ENCODE data around the gene RRBP1.

The RRBP1 gene

DNA sequence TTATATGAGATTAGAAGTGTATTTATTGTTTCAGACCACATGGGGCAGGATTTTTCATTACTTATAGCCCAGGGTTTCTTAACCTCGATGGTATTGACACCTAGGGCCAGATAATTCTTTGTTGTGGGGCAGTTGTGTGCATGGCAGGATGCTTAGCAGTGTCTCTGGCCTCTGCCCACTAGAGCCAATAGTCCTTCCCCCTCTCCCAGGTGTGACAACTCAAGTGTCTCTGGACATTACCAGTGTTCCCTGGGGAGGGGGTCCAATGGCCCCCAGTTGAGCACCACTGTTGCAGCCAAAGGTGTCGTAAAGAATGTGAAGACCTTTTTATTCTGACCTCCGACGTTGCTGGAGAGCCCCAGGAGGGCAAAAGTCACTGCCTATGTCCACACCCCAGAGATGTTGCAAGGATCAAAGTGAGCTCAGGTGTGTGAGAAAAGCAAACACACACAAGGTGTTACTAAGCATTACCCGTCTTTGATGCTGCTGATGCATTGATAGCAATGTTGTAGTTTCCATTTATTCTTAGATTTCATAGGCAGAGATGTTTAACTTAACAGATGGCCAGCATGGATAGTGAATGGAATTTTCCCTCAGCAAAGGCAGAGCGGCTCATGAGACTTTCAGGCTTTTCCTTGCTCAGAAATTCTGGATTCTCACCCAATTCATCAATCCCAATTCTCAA, 39.9 kb upstream of the RRBP1 start:
- no peaks in the 10 kb centered on the region for H3K36me3 ChIP-seq (ENCODE audit: control insufficient read depth in 5 of 5, insufficient read depth in 5 of 5, low read length in 5 of 5)
- H3K4me3 ChIP-seq (ENCODE audit: low read depth in 1 of 5, low read length in 5 of 5) = no peak overlapping the region
- H3K4me1 ChIP-seq (ENCODE audit: control insufficient read depth in 5 of 5, insufficient read depth in 5 of 5, low read length in 5 of 5) = no peaks in the 10 kb centered on the region
- H3K9ac ChIP-seq (ENCODE audit: low read length in 5 of 5) = no peak overlapping the region
- H3K27me3 ChIP-seq (ENCODE audit: control insufficient read depth in 5 of 5, insufficient read depth in 4 of 5, low read length in 5 of 5) = peaks cover 0 to 3% (median 0%) of the 10 kb centered on the region in 5 donors
- no peaks in the 10 kb centered on the region for H3K9me3 ChIP-seq (ENCODE audit: control insufficient read depth in 5 of 5, low read length in 5 of 5)
- H3K27ac ChIP-seq (ENCODE audit: low read depth, low read length) = no peak overlapping the region

DNA sequence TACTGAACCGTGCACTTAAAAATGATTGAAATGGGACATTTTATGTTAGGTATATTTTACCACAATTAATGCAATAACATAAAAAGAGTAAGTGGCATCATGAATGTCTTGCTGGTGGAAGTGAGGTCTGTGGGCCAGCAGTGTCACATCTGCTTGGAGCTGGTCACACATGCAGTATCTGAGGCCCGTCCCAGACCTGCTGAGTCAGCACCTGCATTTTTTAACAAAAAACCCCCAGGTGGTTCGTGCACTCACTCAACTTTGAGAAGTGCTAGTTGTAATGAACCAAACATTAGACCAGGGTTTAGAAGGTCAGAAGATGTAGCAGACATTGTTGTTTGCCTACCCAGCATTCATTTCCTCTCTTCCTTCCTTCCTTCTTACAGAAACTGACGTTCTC, 38.7 kb upstream of the RRBP1 start:
- peaks cover 0 to 3% (median 0%) of the 10 kb centered on the region in 5 donors for H3K27me3 ChIP-seq (ENCODE audit: control insufficient read depth in 5 of 5, insufficient read depth in 4 of 5, low read length in 5 of 5)
- no peak overlapping the region for H3K9ac ChIP-seq (ENCODE audit: low read length in 5 of 5)
- H3K27ac ChIP-seq (ENCODE audit: low read depth, low read length) = no peak overlapping the region
- no peak overlapping the region for H3K4me3 ChIP-seq (ENCODE audit: low read depth in 1 of 5, low read length in 5 of 5)
- H3K4me1 ChIP-seq (ENCODE audit: control insufficient read depth in 5 of 5, insufficient read depth in 5 of 5, low read length in 5 of 5) = no peaks in the 10 kb centered on the region
- no peaks in the 10 kb centered on the region for H3K36me3 ChIP-seq (ENCODE audit: control insufficient read depth in 5 of 5, insufficient read depth in 5 of 5, low read length in 5 of 5)
- no peaks in the 10 kb centered on the region for H3K9me3 ChIP-seq (ENCODE audit: control insufficient read depth in 5 of 5, low read length in 5 of 5)

DNA sequence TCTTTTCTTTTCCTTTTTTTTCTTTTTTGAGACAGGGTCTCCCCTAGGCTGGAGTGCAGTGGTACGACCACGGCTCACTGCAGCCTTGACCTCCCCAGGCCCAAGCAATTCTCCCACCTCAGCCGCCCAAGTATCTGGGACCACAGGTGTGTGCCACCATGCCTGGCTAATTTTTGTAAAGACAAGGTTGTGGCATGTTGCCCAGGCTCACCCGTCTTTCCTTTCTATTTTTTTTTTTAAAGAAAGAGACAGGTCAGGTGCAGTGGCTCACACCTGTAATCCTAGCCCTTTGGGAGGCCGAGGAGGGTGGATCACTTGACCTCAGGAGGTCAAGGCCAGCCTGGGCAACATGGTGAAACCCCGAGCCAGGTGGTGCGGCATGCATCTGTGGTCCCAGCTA, 34.3 kb upstream of the RRBP1 start:
- no peaks in the 10 kb centered on the region for H3K9me3 ChIP-seq (ENCODE audit: control insufficient read depth in 5 of 5, low read length in 5 of 5)
- H3K27me3 ChIP-seq (ENCODE audit: control insufficient read depth in 5 of 5, insufficient read depth in 4 of 5, low read length in 5 of 5) = peaks cover 0 to 1% (median 0%) of the 10 kb centered on the region in 5 donors
- no peaks in the 10 kb centered on the region for H3K4me1 ChIP-seq (ENCODE audit: control insufficient read depth in 5 of 5, insufficient read depth in 5 of 5, low read length in 5 of 5)

GRCh38 chr20:17715075-17715474, 33.0 kb upstream of the RRBP1 start:
- Histone ChIP-seq H3K27me3 (ENCODE audit: control insufficient read depth in 5 of 5, insufficient read depth in 4 of 5, low read length in 5 of 5) (peaks cover 0 to 3% (median 0%) of the 10 kb centered on the region in 5 donors), H3K36me3 (ENCODE audit: control insufficient read depth in 5 of 5, insufficient read depth in 5 of 5, low read length in 5 of 5) (no peaks in the 10 kb centered on the region), H3K9ac (ENCODE audit: low read length in 5 of 5) (no peak overlapping the region), H3K9me3 (ENCODE audit: control insufficient read depth in 5 of 5, low read length in 5 of 5) (no peaks in the 10 kb centered on the region), H3K27ac (ENCODE audit: low read depth, low read length) (no peak overlapping the region), H3K4me3 (ENCODE audit: low read depth in 1 of 5, low read length in 5 of 5) (no peak overlapping the region), H3K4me1 (ENCODE audit: control insufficient read depth in 5 of 5, insufficient read depth in 5 of 5, low read length in 5 of 5) (no peaks in the 10 kb centered on the region)

More for the DNA sequence above, 34.3 kb upstream of the RRBP1 start:
- Histone ChIP-seq H3K27ac (ENCODE audit: low read depth, low read length) (no peak overlapping the region), H3K4me3 (ENCODE audit: low read depth in 1 of 5, low read length in 5 of 5) (no peak overlapping the region), H3K9ac (ENCODE audit: low read length in 5 of 5) (no peak overlapping the region), H3K36me3 (ENCODE audit: control insufficient read depth in 5 of 5, insufficient read depth in 5 of 5, low read length in 5 of 5) (no peaks in the 10 kb centered on the region)

DNA sequence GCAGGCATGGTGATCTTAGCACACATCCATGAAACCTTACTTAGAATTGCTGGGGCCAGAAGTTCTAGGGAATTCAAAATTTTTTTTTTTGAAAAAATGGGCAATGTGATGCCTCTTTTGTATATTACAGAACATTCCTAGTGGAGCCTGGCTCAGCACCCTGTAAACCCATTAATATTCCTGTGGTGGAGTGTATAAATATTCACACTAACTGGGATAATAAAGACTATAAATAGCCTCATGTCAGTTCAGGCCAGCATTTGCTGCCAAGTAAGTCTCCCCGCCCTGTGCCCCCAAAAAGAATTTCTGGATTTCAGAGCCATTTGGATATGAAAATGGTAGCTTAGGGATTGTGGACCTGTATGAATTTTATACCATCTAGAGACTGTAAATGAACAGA, 32.6 kb upstream of the RRBP1 start:
- H3K36me3 ChIP-seq (ENCODE audit: control insufficient read depth in 5 of 5, insufficient read depth in 5 of 5, low read length in 5 of 5) = no peaks in the 10 kb centered on the region
- H3K4me3 ChIP-seq (ENCODE audit: low read depth in 1 of 5, low read length in 5 of 5) = no peak overlapping the region
- no peaks in the 10 kb centered on the region for H3K4me1 ChIP-seq (ENCODE audit: control insufficient read depth in 5 of 5, insufficient read depth in 5 of 5, low read length in 5 of 5)
- H3K9ac ChIP-seq (ENCODE audit: low read length in 5 of 5) = no peak overlapping the region
- no peak overlapping the region for H3K27ac ChIP-seq (ENCODE audit: low read depth, low read length)
- H3K9me3 ChIP-seq (ENCODE audit: control insufficient read depth in 5 of 5, low read length in 5 of 5) = no peaks in the 10 kb centered on the region
- H3K27me3 ChIP-seq (ENCODE audit: control insufficient read depth in 5 of 5, insufficient read depth in 4 of 5, low read length in 5 of 5) = peaks cover 0 to 3% (median 0%) of the 10 kb centered on the region in 5 donors

DNA sequence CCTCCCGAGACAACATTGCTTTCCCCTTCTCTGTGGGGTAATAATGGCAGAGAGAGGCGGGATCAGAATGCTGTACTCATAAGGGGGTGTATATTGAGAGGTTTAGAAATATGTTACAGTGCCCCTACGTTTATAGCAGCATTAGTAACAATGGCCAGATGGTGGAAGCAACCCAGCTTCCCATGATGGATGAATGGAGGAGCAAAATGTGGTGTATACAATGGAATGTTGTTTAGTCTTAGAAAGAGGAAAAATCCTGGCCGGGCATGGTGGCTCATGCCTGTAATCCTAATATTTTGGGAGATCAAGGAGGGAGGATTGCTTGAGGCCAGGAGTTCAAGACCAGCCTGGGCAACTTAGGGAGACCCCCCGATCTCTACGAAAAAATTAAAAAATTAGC, 30.7 kb upstream of the RRBP1 start:
- Histone ChIP-seq H3K4me3 (ENCODE audit: low read depth in 1 of 5, low read length in 5 of 5) (no peak overlapping the region), H3K4me1 (ENCODE audit: control insufficient read depth in 5 of 5, insufficient read depth in 5 of 5, low read length in 5 of 5) (no peaks in the 10 kb centered on the region), H3K36me3 (ENCODE audit: control insufficient read depth in 5 of 5, insufficient read depth in 5 of 5, low read length in 5 of 5) (no peaks in the 10 kb centered on the region), H3K27ac (ENCODE audit: low read depth, low read length) (no peak overlapping the region), H3K9ac (ENCODE audit: low read length in 5 of 5) (no peak overlapping the region), H3K27me3 (ENCODE audit: control insufficient read depth in 5 of 5, insufficient read depth in 4 of 5, low read length in 5 of 5) (peaks cover 0 to 3% (median 0%) of the 10 kb centered on the region in 5 donors), H3K9me3 (ENCODE audit: control insufficient read depth in 5 of 5, low read length in 5 of 5) (no peaks in the 10 kb centered on the region)

DNA sequence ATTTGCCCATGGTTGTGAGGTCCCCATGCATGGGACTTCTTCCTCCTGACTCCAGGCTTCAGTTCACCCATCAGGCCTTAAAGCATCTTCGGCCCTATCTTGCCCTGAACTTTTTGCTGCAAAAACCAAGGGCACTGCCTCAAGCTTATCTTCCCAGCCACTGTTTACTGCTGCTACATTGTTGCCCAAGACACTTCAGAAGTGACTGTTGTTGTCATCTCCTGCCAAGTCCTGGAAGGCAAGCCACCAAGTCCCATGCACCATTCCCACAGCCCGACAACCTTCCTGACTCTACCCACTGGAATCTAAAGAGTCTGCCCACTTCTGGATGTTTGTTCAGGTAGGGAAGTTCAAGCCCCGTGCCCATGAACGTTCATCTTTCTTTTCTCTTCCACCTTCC, 30.2 kb upstream of the RRBP1 start:
- no peaks in the 10 kb centered on the region for H3K4me1 ChIP-seq (ENCODE audit: control insufficient read depth in 5 of 5, insufficient read depth in 5 of 5, low read length in 5 of 5)
- no peak overlapping the region for H3K4me3 ChIP-seq (ENCODE audit: low read depth in 1 of 5, low read length in 5 of 5)
- H3K9me3 ChIP-seq (ENCODE audit: control insufficient read depth in 5 of 5, low read length in 5 of 5) = no peaks in the 10 kb centered on the region
- no peak overlapping the region for H3K9ac ChIP-seq (ENCODE audit: low read length in 5 of 5)
- no peak overlapping the region for H3K27ac ChIP-seq (ENCODE audit: low read depth, low read length)
- peaks cover 0 to 3% (median 0%) of the 10 kb centered on the region in 5 donors for H3K27me3 ChIP-seq (ENCODE audit: control insufficient read depth in 5 of 5, insufficient read depth in 4 of 5, low read length in 5 of 5)
- no peaks in the 10 kb centered on the region for H3K36me3 ChIP-seq (ENCODE audit: control insufficient read depth in 5 of 5, insufficient read depth in 5 of 5, low read length in 5 of 5)

DNA sequence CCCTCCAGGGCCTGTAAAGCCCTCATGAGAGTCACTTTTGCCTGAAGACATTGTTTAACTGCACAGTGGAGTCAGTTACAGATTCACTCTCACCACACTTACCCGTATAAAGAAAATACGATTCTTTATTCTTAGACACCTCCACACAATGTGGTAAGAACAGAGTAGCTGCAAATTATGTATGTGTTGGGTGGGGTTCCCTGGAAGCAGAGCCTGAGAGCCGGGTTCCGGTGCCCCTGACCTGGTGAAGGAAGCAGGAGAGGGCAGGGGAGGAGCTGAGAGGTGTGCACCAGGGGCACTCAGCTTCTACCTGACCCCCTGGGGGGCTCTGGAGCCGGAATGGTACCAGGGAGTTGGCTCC, 29.2 kb upstream of the RRBP1 start:
- Histone ChIP-seq H3K27me3 (ENCODE audit: control insufficient read depth in 5 of 5, insufficient read depth in 4 of 5, low read length in 5 of 5) (peaks cover 0 to 3% (median 0%) of the 10 kb centered on the region in 5 donors), H3K27ac (ENCODE audit: low read depth, low read length) (no peak overlapping the region), H3K4me3 (ENCODE audit: low read depth in 1 of 5, low read length in 5 of 5) (no peak overlapping the region), H3K9ac (ENCODE audit: low read length in 5 of 5) (no peak overlapping the region), H3K9me3 (ENCODE audit: control insufficient read depth in 5 of 5, low read length in 5 of 5) (no peaks in the 10 kb centered on the region), H3K36me3 (ENCODE audit: control insufficient read depth in 5 of 5, insufficient read depth in 5 of 5, low read length in 5 of 5) (no peaks in the 10 kb centered on the region), H3K4me1 (ENCODE audit: control insufficient read depth in 5 of 5, insufficient read depth in 5 of 5, low read length in 5 of 5) (no peaks in the 10 kb centered on the region)

DNA sequence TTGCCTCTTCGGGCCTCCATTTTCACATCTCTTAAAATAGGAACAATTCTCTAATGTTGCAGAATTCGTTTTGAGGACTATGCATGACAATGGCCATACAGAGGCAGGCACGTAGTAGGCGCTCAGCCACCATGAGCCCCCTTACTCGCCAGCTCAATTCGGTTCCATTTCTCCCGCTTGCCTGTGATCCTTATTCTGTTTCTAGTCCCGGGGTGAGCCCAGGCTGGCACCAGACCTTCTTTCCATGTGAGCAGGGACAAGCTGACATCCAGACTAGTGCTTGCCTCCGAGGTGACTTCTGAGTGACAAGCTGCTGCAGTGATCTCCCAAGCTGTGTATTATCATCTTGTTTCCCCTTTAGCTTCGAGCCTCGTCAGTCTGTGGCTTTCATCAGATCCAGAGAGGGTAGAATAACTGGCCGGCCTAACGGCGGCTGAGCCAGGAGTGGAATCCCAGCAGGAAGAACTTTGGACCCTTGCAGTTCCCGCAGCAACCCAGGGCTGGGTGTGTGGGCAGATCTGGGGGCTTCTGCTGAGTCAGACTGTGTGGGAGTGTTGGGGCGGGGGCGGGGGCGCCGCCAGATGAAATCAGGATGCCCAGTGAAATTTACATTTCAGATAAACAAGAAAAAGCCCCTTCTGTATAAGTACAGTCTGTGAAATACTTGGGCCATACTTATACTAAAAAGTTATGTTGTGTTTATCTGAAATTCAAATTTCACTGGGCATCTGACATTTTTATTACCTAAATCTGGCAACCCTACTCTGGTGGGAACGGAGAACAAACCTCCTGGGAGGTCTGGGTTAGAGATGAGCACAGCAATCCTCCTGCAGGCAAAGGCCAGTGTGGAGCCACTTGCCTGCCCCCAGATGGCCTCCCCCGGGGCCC, 28.6 kb upstream of the RRBP1 start:
- H3K9me3 ChIP-seq (ENCODE audit: control insufficient read depth in 5 of 5, low read length in 5 of 5) = no peaks in the 10 kb centered on the region
- no peak overlapping the region for H3K4me3 ChIP-seq (ENCODE audit: low read depth in 1 of 5, low read length in 5 of 5)
- H3K27me3 ChIP-seq (ENCODE audit: control insufficient read depth in 5 of 5, insufficient read depth in 4 of 5, low read length in 5 of 5) = peaks cover 0 to 3% (median 0%) of the 10 kb centered on the region in 5 donors
- no peak overlapping the region for H3K9ac ChIP-seq (ENCODE audit: low read length in 5 of 5)
- no peaks in the 10 kb centered on the region for H3K4me1 ChIP-seq (ENCODE audit: control insufficient read depth in 5 of 5, insufficient read depth in 5 of 5, low read length in 5 of 5)
- H3K27ac ChIP-seq (ENCODE audit: low read depth, low read length) = no peak overlapping the region
- no peaks in the 10 kb centered on the region for H3K36me3 ChIP-seq (ENCODE audit: control insufficient read depth in 5 of 5, insufficient read depth in 5 of 5, low read length in 5 of 5)
